GM23338 (cell line): ENCODE data around the gene SEC11A. TPM values are rescaled to one million over a fixed set of nuclear protein-coding genes. Genes with fewer than 3 reads are reported as not detected.

Experiments used
- ATAC-seq: fragments of 200-7000 bp; cut with Tn5 transposase; 3 replicates; pipeline ENCODE4 v1.9.1; 2020
- DNase-seq: peaks from one replicate; pipeline ENCODE4 v3.0.0-alpha.2; 2015; ENCODE audit warnings: low spot score
- H2AFZ ChIP-seq: fragments of 200-600 bp; sonication (generic); 2 replicates; pipeline ENCODE4 v1.8.0; 2016; ENCODE audit warnings: antibody characterized with exemption, mild to moderate bottlenecking, moderate library complexity
- H3F3A ChIP-seq: fragments of 200-600 bp; sonication (generic); replicated peaks from 2 replicates; pipeline ENCODE4 v1.8.0; 2017; ENCODE audit warnings: antibody characterized with exemption, mixed run types, low read depth
- H3K27ac ChIP-seq: fragments of 200-600 bp; sonication (generic); 2 replicates; pipeline ENCODE4 v1.6.1; 2016; ENCODE audit warnings: low read depth
- H3K27me3 ChIP-seq: fragments of 200-600 bp; sonication (generic); 2 replicates; pipeline ENCODE4 v1.8.0; 2016; ENCODE audit warnings: mild to moderate bottlenecking, mixed run types, moderate library complexity; ENCODE audit not compliant: insufficient read depth
- H3K36me3 ChIP-seq: fragments of 200-600 bp; sonication (generic); 2 replicates; pipeline ENCODE4 v1.8.0; 2016; ENCODE audit warnings: mild to moderate bottlenecking; ENCODE audit not compliant: insufficient read depth
- H3K4me1 ChIP-seq: fragments of 200-600 bp; sonication (generic); 2 replicates; pipeline ENCODE4 v1.8.0; 2016; ENCODE audit warnings: mild to moderate bottlenecking, moderate library complexity; ENCODE audit not compliant: insufficient read depth
- H3K4me2 ChIP-seq: fragments of 200-600 bp; sonication (generic); 2 replicates; pipeline ENCODE4 v1.7.1; 2017; ENCODE audit warnings: mixed run types
- H3K4me3 ChIP-seq: fragments of 200-600 bp; sonication (generic); 2 replicates; pipeline ENCODE4 v1.6.1; 2016; ENCODE audit warnings: mixed run types
- H3K79me2 ChIP-seq: fragments of 200-600 bp; sonication (generic); replicated peaks from 2 replicates; pipeline ENCODE4 v1.8.0; 2017; ENCODE audit warnings: mild to moderate bottlenecking; ENCODE audit not compliant: insufficient read depth
- H3K9me2 ChIP-seq: fragments of 200-600 bp; sonication (generic); 2 replicates; pipeline ENCODE4 v1.8.0; 2017; ENCODE audit not compliant: insufficient read depth
- H4K20me1 ChIP-seq: fragments of 200-600 bp; sonication (generic); replicated peaks from 2 replicates; pipeline ENCODE4 v1.8.0; 2017; ENCODE audit warnings: mild to moderate bottlenecking; ENCODE audit not compliant: insufficient read depth
- H3K27ac Mint-ChIP-seq: 2 replicates; pipeline ENCODE4 v1.8.0; 2020; ENCODE audit warnings: inconsistent platforms, mild to moderate bottlenecking, moderate library complexity, mixed read lengths
- H3K27me3 Mint-ChIP-seq: 3 replicates; pipeline ENCODE4 v1.8.0; 2022; ENCODE audit warnings: low read depth, mild to moderate bottlenecking, moderate library complexity, mixed read lengths, inconsistent platforms; ENCODE audit not compliant: insufficient read depth, poor library complexity
- H3K36me3 Mint-ChIP-seq: 3 replicates; pipeline ENCODE4 v1.8.0; 2021; ENCODE audit warnings: low read depth, mild to moderate bottlenecking, inconsistent platforms, moderate library complexity, mixed read lengths
- H3K4me1 Mint-ChIP-seq: 3 replicates; pipeline ENCODE4 v1.8.0; 2020; ENCODE audit warnings: mild to moderate bottlenecking, inconsistent platforms, mixed read lengths
- H3K4me3 Mint-ChIP-seq: 3 replicates; pipeline ENCODE4 v1.8.0; 2021; ENCODE audit warnings: moderate library complexity, mild to moderate bottlenecking, inconsistent platforms, mixed read lengths
- H3K9me3 Mint-ChIP-seq: 3 replicates; pipeline ENCODE4 v1.8.0; 2020; ENCODE audit warnings: moderate library complexity, mild to moderate bottlenecking, inconsistent platforms, mixed read lengths
- CREB1 ChIP-seq: fragments of 250-450 bp; sonication (Bioruptor Pico); IDR thresholded peaks from 2 replicates; pipeline ENCODE4 v1.5.0; 2020; ENCODE audit warnings: low read depth, mild to moderate bottlenecking, moderate library complexity
- EZH2 ChIP-seq: fragments of 200-600 bp; sonication (generic); IDR thresholded peaks from one replicate; pipeline ENCODE4 v1.8.0; 2017; ENCODE audit warnings: antibody characterized with exemption, mild to moderate bottlenecking, low read depth; ENCODE audit not compliant: unreplicated experiment
- EZH2phosphoT487 ChIP-seq: fragments of 200-600 bp; sonication (generic); IDR thresholded peaks from one replicate; pipeline ENCODE4 v1.8.1; 2018; ENCODE audit warnings: antibody characterized with exemption; ENCODE audit not compliant: unreplicated experiment
- JUNB ChIP-seq: IDR thresholded peaks from one replicate; pipeline ENCODE4 v1.6.1; 2016; ENCODE audit warnings: antibody characterized with exemption; ENCODE audit not compliant: unreplicated experiment
- POLR2AphosphoS5 ChIP-seq: IDR thresholded peaks from 2 replicates; pipeline ENCODE4 v1.6.1; 2016; ENCODE audit warnings: antibody characterized with exemption, low read depth
- STAT1 ChIP-seq: IDR thresholded peaks from one replicate; pipeline ENCODE4 v1.6.1; 2016; ENCODE audit warnings: antibody characterized with exemption; ENCODE audit not compliant: unreplicated experiment
- long read RNA-seq: library from polyadenylated mRNA; unstranded; transcript quantifications from one replicate; pipeline ENCODE4 v2.0.0, GENCODE V29; 2020; ENCODE audit not compliant: unreplicated experiment
- polyA plus RNA-seq: library from polyadenylated mRNA; unstranded; fragments of >200 nt; fragmentation: Nextera tagmentation; extraction: Ambion mirVana; gene quantifications from 2 replicates; pipeline ENCODE4 v1.2.1, GENCODE V29; 2016
- total RNA-seq: library from RNA; depleted of rRNA; stranded (reverse); fragments of >200 nt; shearing (Covaris generic); gene quantifications from 2 replicates; pipeline ENCODE4 v1.2.3, GENCODE V29; 2014; rRNA removed
- TF ChIP-seq, protein P1 (sequence below): IDR thresholded peaks from one replicate; pipeline ENCODE4 v1.6.1; 2018; ENCODE audit warnings: antibody characterized with exemption; ENCODE audit not compliant: unreplicated experiment
- TF ChIP-seq, protein P2 (sequence below), 2 experiments: fragments of 200-600 bp in 1 of 2; sonication (generic) in 1 of 2; conservative IDR thresholded peaks; 2 replicates each; pipeline versions ENCODE4 v1.5.1 to v1.6.1; 2016 to 2017; ENCODE audit warnings: antibody characterized with exemption in 2 of 2, low read depth in 2 of 2, mild to moderate bottlenecking in 2 of 2, moderate library complexity in 1 of 2
- TF ChIP-seq, protein P3 (sequence below): IDR thresholded peaks from 2 replicates; pipeline ENCODE4 v1.6.1; 2016; ENCODE audit warnings: antibody characterized with exemption

Gene SEC11A
- total RNA-seq (191 and 208 TPM in 2 replicates), polyA plus RNA-seq (238 and 257 TPM in 2 replicates)
- long read RNA-seq, transcript SEC11A-202 (7 exons, 1,223 nt), result minor isoform, 5 of 237 reads
- long read RNA-seq, transcript SEC11A-201 (6 exons, 1,656 nt), result major isoform, 211 of 237 reads
- long read RNA-seq, partial matches to known transcripts, result 2 of 237 reads
- long read RNA-seq, other reads (novel, unspliced or antisense), result 6 of 237 reads

GRCh38 chr15:84716036-84716732, at the start of gene SEC11A:
TSS of gene SEC11A (minus strand) at chr15:84716139. CDS start at chr15:84716075, 64 bp downstream.
- peak within 1 kb of the TSS; percentile 88 for H3K4me3 Mint-ChIP-seq
- peaks cover 36% of the 10 kb centered on the region for H4K20me1 ChIP-seq
- H3K4me2 ChIP-seq, result peak within 1 kb of the TSS; percentile 96
- H3K27me3 ChIP-seq, result no peaks in the 10 kb centered on the region
- H3F3A ChIP-seq, result 0 out of 2 replicates have a peak, but pooled peaks cover 8% of the 10 kb centered on the region
- peak within 1 kb of the TSS; percentile 98 for H3K27ac Mint-ChIP-seq
- peak within 1 kb of the TSS; percentile 96 for H3K27ac ChIP-seq
- H3K4me3 ChIP-seq, result peak within 1 kb of the TSS; percentile 100
- no peaks in the 10 kb centered on the region for H3K9me3 Mint-ChIP-seq
- H3K36me3 Mint-ChIP-seq, result peaks cover 21% of the 10 kb centered on the region
- 0 out of 2 replicates have a peak, but pooled peaks cover 4% of the 10 kb centered on the region for H3K36me3 ChIP-seq
- H3K9me2 ChIP-seq, result no peaks in the 10 kb centered on the region
- H3K4me1 ChIP-seq, result peaks cover 10% of the 10 kb centered on the region
- DNase-seq (peak; percentile 96), ATAC-seq (peak; percentile 96)
- H3K79me2 ChIP-seq, result peaks cover 46% of the 10 kb centered on the region
- peaks cover 14% of the 10 kb centered on the region for H3K4me1 Mint-ChIP-seq
- TF ChIP-seq, protein P1, sequence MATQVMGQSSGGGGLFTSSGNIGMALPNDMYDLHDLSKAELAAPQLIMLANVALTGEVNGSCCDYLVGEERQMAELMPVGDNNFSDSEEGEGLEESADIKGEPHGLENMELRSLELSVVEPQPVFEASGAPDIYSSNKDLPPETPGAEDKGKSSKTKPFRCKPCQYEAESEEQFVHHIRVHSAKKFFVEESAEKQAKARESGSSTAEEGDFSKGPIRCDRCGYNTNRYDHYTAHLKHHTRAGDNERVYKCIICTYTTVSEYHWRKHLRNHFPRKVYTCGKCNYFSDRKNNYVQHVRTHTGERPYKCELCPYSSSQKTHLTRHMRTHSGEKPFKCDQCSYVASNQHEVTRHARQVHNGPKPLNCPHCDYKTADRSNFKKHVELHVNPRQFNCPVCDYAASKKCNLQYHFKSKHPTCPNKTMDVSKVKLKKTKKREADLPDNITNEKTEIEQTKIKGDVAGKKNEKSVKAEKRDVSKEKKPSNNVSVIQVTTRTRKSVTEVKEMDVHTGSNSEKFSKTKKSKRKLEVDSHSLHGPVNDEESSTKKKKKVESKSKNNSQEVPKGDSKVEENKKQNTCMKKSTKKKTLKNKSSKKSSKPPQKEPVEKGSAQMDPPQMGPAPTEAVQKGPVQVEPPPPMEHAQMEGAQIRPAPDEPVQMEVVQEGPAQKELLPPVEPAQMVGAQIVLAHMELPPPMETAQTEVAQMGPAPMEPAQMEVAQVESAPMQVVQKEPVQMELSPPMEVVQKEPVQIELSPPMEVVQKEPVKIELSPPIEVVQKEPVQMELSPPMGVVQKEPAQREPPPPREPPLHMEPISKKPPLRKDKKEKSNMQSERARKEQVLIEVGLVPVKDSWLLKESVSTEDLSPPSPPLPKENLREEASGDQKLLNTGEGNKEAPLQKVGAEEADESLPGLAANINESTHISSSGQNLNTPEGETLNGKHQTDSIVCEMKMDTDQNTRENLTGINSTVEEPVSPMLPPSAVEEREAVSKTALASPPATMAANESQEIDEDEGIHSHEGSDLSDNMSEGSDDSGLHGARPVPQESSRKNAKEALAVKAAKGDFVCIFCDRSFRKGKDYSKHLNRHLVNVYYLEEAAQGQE, result no peak
- no peak for TF ChIP-seq STAT1
- peak; percentile 86 for TF ChIP-seq POLR2AphosphoS5
- no peak for TF ChIP-seq JUNB
- TF ChIP-seq, protein P2, sequence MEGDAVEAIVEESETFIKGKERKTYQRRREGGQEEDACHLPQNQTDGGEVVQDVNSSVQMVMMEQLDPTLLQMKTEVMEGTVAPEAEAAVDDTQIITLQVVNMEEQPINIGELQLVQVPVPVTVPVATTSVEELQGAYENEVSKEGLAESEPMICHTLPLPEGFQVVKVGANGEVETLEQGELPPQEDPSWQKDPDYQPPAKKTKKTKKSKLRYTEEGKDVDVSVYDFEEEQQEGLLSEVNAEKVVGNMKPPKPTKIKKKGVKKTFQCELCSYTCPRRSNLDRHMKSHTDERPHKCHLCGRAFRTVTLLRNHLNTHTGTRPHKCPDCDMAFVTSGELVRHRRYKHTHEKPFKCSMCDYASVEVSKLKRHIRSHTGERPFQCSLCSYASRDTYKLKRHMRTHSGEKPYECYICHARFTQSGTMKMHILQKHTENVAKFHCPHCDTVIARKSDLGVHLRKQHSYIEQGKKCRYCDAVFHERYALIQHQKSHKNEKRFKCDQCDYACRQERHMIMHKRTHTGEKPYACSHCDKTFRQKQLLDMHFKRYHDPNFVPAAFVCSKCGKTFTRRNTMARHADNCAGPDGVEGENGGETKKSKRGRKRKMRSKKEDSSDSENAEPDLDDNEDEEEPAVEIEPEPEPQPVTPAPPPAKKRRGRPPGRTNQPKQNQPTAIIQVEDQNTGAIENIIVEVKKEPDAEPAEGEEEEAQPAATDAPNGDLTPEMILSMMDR (conservative IDR thresholded peaks at IDR 0.05; ENCODE audit: low read depth in 2 of 2), result no peak
- peak; percentile 74 for TF ChIP-seq CREB1 (CRISPR knock-in tag)
- TF ChIP-seq, protein P3, sequence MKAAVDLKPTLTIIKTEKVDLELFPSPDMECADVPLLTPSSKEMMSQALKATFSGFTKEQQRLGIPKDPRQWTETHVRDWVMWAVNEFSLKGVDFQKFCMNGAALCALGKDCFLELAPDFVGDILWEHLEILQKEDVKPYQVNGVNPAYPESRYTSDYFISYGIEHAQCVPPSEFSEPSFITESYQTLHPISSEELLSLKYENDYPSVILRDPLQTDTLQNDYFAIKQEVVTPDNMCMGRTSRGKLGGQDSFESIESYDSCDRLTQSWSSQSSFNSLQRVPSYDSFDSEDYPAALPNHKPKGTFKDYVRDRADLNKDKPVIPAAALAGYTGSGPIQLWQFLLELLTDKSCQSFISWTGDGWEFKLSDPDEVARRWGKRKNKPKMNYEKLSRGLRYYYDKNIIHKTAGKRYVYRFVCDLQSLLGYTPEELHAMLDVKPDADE, result peak; percentile 81
- TF ChIP-seq EZH2, result no peak
- no peak for TF ChIP-seq EZH2phosphoT487
- H3K27me3 Mint-ChIP-seq, result peaks cover 9% of the 10 kb centered on the region
- H2AFZ ChIP-seq, result peak within 1 kb of the TSS; percentile 99
